Measurements from ENCODE around the gene CDPF1.

CDPF1 gene

GRCh38 chr22:46250035-46250782 is at the start of gene CDPF1:
TSS of gene CDPF1 (minus strand) at chr22:46250293. CDS start at chr22:46248284, 2,009 bp downstream.
- DNase-seq = peak; percentile 96

- DNase-seq = no peak
Measured at GRCh38 chr22:46299101-46299500, 49.0 kb upstream of the CDPF1 start.

- peak; percentile 67 for DNase-seq
Measured at GRCh38 chr22:46297151-46297812, 47.2 kb upstream of the CDPF1 start.

- DNase-seq = peak; percentile 99
Measured at GRCh38 chr22:46296257-46297150, 46.4 kb upstream of the CDPF1 start, which contains the start of gene GTSE1. TSS of gene GTSE1 (plus strand) at chr22:46296870. CDS start at chr22:46297401, 531 bp downstream.

GRCh38 chr22:46295277-46295971 is 45.3 kb upstream of the CDPF1 start:
- DNase-seq = no peak

- no peak for DNase-seq
Measured at GRCh38 chr22:46294784-46295183, 44.7 kb upstream of the CDPF1 start.

GRCh38 chr22:46293577-46294260 is 43.6 kb upstream of the CDPF1 start:
- DNase-seq = peak; percentile 12

- DNase-seq = no peak
Measured at GRCh38 chr22:46292732-46293131, 42.6 kb upstream of the CDPF1 start.

- DNase-seq = no peak
Measured at GRCh38 chr22:46292173-46292572, 42.1 kb upstream of the CDPF1 start.

- DNase-seq = peak; percentile 63
Measured at GRCh38 chr22:46290843-46291785, 41.0 kb upstream of the CDPF1 start.

GRCh38 chr22:46290121-46290842 is 40.2 kb upstream of the CDPF1 start:
- no peak for DNase-seq

- DNase-seq = no peak
Measured at GRCh38 chr22:46289244-46289891, 39.3 kb upstream of the CDPF1 start.

- DNase-seq = no peak
Measured at GRCh38 chr22:46288846-46289243, 38.8 kb upstream of the CDPF1 start.

GRCh38 chr22:46287873-46288751 is 38.0 kb upstream of the CDPF1 start:
- no peak for DNase-seq

GRCh38 chr22:46286941-46287872 is 37.1 kb upstream of the CDPF1 start:
- DNase-seq = no peak

- DNase-seq = no peak
Measured at GRCh38 chr22:46286006-46286405, 35.9 kb upstream of the CDPF1 start.

Data from NCI-H69 (cell line).